CD8-positive, alpha-beta memory T cell (primary cell): ENCODE results near the gene PPFIBP2. TPM values are rescaled to one million over a fixed set of nuclear protein-coding genes. Genes with fewer than 3 reads are reported as not detected.

Experiments used
- CTCF ChIA-PET: fragments of 350-600 bp; sonication (Branson Sonifier 250); formaldehyde crosslinking; loops from one replicate; lab custom pipeline; 2021; ENCODE audit warnings: antibody characterized with exemption; lab: Charles Lee
- POLR2A ChIA-PET: fragments of 350-600 bp; sonication (Branson Sonifier 250); formaldehyde crosslinking; loops from one replicate; lab custom pipeline; 2021; ENCODE audit warnings: antibody characterized with exemption; lab: Charles Lee
- DNase-seq, 5 donors: peaks; one replicate each; pipeline versions ENCODE4 v3.0.0 to v3.0.0-alpha.2; 2020 to 2022; ENCODE audit warnings: mixed read lengths in 1 of 5
- H3K27ac ChIP-seq: one replicate; pipeline ENCODE4 v1.7.0; 2013; ENCODE audit warnings: low read depth, mild to moderate bottlenecking, low read length, moderate library complexity
- H3K27me3 ChIP-seq: 2 replicates; pipeline ENCODE4 v1.7.0; 2013; ENCODE audit warnings: low read length, mild to moderate bottlenecking; ENCODE audit not compliant: insufficient read depth, poor library complexity, severe bottlenecking
- H3K36me3 ChIP-seq: 2 replicates; pipeline ENCODE4 v1.7.0; 2013; ENCODE audit warnings: mild to moderate bottlenecking, low read length, moderate library complexity; ENCODE audit not compliant: insufficient read depth
- H3K4me1 ChIP-seq: 2 replicates; pipeline ENCODE4 v1.7.0; 2013; ENCODE audit warnings: mild to moderate bottlenecking, low read length, moderate library complexity; ENCODE audit not compliant: insufficient read depth
- H3K4me3 ChIP-seq: 2 replicates; pipeline ENCODE4 v1.7.0; 2013; ENCODE audit warnings: mild to moderate bottlenecking, low read length
- H3K9me3 ChIP-seq: 2 replicates; pipeline ENCODE4 v1.7.0; 2013; ENCODE audit warnings: mild to moderate bottlenecking, low read length
- H3K27ac Mint-ChIP-seq, 8 donors: one replicate each; pipeline ENCODE4 v1.8.0; 2020 to 2021; ENCODE audit warnings: mixed read lengths in 8 of 8, mild to moderate bottlenecking in 6 of 8, inconsistent platforms in 3 of 8, moderate library complexity in 3 of 8
- H3K27me3 Mint-ChIP-seq, 2 donors: one replicate each; pipeline ENCODE4 v1.8.0; 2020 to 2021; ENCODE audit warnings: mixed read lengths in 2 of 2, mild to moderate bottlenecking in 1 of 2, moderate library complexity in 1 of 2
- H3K36me3 Mint-ChIP-seq, 3 donors: one replicate each; pipeline ENCODE4 v1.8.0; 2020 to 2021; ENCODE audit warnings: mixed read lengths in 3 of 3, inconsistent platforms in 1 of 3, mild to moderate bottlenecking in 1 of 3
- H3K4me1 Mint-ChIP-seq, 3 donors: one replicate each; pipeline ENCODE4 v1.8.0; 2020 to 2021; ENCODE audit warnings: mixed read lengths in 3 of 3, inconsistent platforms in 1 of 3, mild to moderate bottlenecking in 1 of 3
- H3K4me3 Mint-ChIP-seq, 7 donors: one replicate each; pipeline ENCODE4 v1.8.0; 2020 to 2021; ENCODE audit warnings: mixed read lengths in 7 of 7, mild to moderate bottlenecking in 6 of 7, moderate library complexity in 4 of 7, inconsistent platforms in 2 of 7
- H3K9me3 Mint-ChIP-seq, 5 donors: one replicate each; pipeline ENCODE4 v1.8.0; 2020 to 2022; ENCODE audit warnings: mixed read lengths in 5 of 5, mild to moderate bottlenecking in 3 of 5, moderate library complexity in 2 of 5, inconsistent platforms in 1 of 5
- polyA plus RNA-seq: library from polyadenylated mRNA; unstranded; fragments of 300-500 nt; fragmentation: Illumina TruSeq; gene quantifications from one replicate; pipeline ENCODE4 v1.2.3, GENCODE V29; 2021
- total RNA-seq, 2 experiments: library from RNA; stranded (reverse); gene quantifications; one replicate each; pipeline ENCODE4 v1.2.3, GENCODE V29; 2021

Gene PPFIBP2
- total and polyA plus RNA-seq, 3 experiments from 2014 or later = 3.9 to 6.8 (median 4.4) TPM

DNA sequence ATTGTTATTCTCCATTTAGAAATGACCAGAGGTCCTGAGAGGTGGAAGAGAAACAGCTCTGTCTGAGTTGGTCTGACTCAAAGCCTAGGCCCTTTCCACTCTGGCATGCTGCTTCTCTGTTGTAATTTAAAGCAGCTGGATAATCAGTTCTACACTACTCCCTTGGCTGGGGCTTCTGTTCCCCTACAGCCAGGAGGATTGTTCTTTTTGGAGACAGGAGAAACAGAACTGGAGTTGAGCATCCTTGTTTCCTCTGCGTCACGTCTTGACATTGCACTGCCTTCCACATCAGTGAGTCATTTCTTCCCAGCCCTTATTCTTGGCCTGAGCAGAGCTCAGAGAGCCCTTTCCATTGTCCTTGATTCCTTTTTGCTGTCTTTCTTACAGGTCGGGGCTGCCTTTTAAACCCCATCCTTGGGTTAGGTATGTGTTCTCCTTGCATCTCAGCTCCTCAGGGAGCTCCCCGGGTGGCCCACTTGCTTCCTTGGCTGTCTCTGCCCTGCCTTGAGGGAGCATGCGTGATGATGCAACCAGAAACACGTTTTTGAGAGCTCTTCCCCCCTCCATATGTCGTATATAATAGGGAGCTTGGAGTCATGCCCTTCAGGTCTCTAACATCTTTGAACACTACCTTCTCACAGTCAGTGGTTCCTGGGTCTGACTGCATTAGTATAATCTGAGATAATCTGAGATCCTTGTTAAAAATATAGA lies 123.8 kb downstream of the PPFIBP2 start:
- no peaks in the 10 kb centered on the region for H3K9me3 ChIP-seq
- no peaks in the 10 kb centered on the region for H3K4me1 ChIP-seq
- no peak for DNase-seq
- ChIA-PET POLR2A (no interaction called here), CTCF (interaction anchor here (1.1 to 1.4 kb wide), 2 partner anchors 11 to 15 kb away, joined by 3 to 4 read pairs; no protein-coding TSS in a partner anchor)
- no peak overlapping the region for H3K4me3 Mint-ChIP-seq
- peaks cover under 1% of the 10 kb centered on the region for H3K36me3 ChIP-seq
- H3K27ac Mint-ChIP-seq = no peak overlapping the region
- no peaks in the 10 kb centered on the region for H3K4me1 Mint-ChIP-seq
- H3K27ac ChIP-seq = no peak overlapping the region
- H3K27me3 ChIP-seq = no peaks in the 10 kb centered on the region
- peaks cover 8 to 77% (median 13%) of the 10 kb centered on the region in 3 donors for H3K36me3 Mint-ChIP-seq
- H3K4me3 ChIP-seq = no peak overlapping the region
- H3K9me3 Mint-ChIP-seq = no peaks in the 10 kb centered on the region
- H3K27me3 Mint-ChIP-seq = no peaks in the 10 kb centered on the region

DNA sequence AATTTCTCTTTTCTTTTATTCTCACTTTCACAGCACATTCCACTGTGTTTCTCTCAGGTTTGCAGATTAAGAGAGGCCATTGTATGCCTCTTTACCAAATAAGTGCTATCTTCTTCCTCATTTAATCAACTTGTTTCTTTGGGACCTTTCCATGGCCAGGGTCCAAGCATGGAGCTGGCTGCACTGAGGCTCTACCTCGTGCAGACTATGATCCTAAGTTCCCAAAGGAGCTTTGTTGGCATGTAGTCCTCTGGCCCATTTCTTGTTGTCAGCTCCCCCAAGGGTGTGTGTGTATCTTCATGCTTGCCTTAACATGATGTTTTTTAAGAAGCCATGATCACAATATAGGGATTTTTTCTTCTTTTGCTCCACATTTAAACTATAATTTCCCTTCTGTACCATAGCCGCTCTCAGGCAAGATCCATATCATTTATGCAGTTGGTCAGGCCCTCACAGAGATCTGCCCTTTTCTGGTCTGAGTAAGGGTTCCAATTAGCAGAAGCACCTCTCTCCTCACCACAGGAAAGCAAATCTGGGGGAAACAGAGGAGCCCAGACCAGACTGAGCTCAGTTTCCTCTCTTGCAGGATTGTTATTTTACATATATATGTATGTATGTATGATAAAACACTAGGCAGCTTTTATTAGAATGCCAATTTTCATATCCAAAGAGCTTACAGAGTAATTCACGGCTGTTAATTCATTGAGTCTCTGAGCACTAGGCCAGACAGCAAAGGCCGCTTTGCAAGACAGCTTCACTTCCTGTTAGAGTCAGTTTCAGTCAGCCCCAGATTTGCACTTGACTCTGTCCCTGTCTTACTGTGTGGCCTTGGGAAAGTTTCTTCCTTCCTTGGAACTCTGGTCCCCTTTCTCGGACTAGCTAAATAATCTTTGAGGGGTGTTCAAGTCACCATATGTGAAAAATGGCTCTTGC lies 125.2 kb downstream of the PPFIBP2 start:
- Histone ChIP-seq H3K27ac (no peak overlapping the region), H3K9me3 (no peaks in the 10 kb centered on the region), H3K36me3 (no peaks in the 10 kb centered on the region), H3K4me3 (no peak overlapping the region), H3K27me3 (no peaks in the 10 kb centered on the region), H3K4me1 (no peaks in the 10 kb centered on the region)
- Mint-ChIP-seq H3K27ac (no peak overlapping the region), H3K27me3 (no peaks in the 10 kb centered on the region), H3K36me3 (peaks cover 8 to 74% (median 13%) of the 10 kb centered on the region in 3 donors), H3K9me3 (no peaks in the 10 kb centered on the region), H3K4me1 (no peaks in the 10 kb centered on the region), H3K4me3 (no peak overlapping the region)
- ChIA-PET CTCF (no interaction called here), POLR2A (no interaction called here)
- DNase-seq = no peak

DNA sequence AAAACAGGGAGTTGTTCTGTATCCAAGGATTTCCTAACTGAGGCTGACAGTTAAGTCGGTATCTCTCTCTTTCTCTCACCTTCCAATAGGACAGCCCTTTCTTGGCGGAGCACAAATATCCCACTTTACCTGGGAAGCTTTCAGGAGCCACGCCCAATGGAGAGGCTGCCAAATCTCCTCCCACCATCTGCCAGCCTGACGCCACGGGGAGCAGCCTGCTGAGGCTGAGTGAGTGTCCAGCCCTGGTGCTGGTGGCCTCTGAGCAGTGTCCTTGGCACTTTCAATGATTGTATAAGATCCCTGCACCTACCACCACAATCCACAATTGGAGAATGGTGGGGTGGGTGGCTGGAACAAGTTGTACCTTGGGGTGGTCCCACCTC lies 125.8 kb downstream of the PPFIBP2 start:
- POLR2A ChIA-PET = no interaction called here
- H3K9me3 Mint-ChIP-seq = no peaks in the 10 kb centered on the region
- H3K4me3 Mint-ChIP-seq = no peak overlapping the region
- H3K27me3 ChIP-seq = no peaks in the 10 kb centered on the region
- H3K4me1 ChIP-seq = no peaks in the 10 kb centered on the region
- CTCF ChIA-PET = no interaction called here
- no peak overlapping the region for H3K27ac Mint-ChIP-seq
- H3K4me3 ChIP-seq = no peak overlapping the region
- no peaks in the 10 kb centered on the region for H3K9me3 ChIP-seq
- no peaks in the 10 kb centered on the region for H3K4me1 Mint-ChIP-seq
- no peak for DNase-seq
- H3K36me3 ChIP-seq = no peaks in the 10 kb centered on the region
- peaks cover 3 to 68% (median 10%) of the 10 kb centered on the region in 3 donors for H3K36me3 Mint-ChIP-seq
- H3K27ac ChIP-seq = no peak overlapping the region
- no peaks in the 10 kb centered on the region for H3K27me3 Mint-ChIP-seq

DNA sequence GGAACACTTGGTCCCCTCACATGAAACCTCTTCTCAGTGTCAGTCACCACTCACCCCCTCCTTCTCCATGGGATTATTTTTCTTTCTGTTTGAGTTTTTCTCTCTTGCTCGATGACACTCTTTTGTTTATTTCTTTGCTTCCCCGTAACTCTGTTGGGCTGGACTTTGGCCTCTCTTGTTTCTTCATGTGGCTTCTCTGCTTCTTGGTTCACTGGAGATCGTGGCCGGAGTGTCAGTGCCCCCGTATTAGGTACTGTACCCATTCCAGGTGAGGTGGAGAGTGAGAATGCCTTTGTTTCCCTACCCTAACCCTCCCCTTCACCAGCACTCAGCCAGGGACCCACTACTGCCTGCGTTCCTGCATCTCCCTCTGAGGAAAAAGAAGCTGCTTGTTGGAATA lies 127.0 kb downstream of the PPFIBP2 start:
- ChIA-PET CTCF (no interaction called here), POLR2A (no interaction called here)
- Histone ChIP-seq H3K4me3 (no peak overlapping the region), H3K9me3 (no peaks in the 10 kb centered on the region), H3K36me3 (no peaks in the 10 kb centered on the region), H3K27ac (no peak overlapping the region), H3K4me1 (no peaks in the 10 kb centered on the region), H3K27me3 (no peaks in the 10 kb centered on the region)
- Mint-ChIP-seq H3K27ac (peak overlapping the region in 1 of 8 donors; percentile 45), H3K4me3 (no peak overlapping the region), H3K27me3 (no peaks in the 10 kb centered on the region), H3K9me3 (no peaks in the 10 kb centered on the region), H3K4me1 (no peaks in the 10 kb centered on the region), H3K36me3 (peaks cover 2 to 66% (median 8%) of the 10 kb centered on the region in 3 donors)
- no peak for DNase-seq

DNA sequence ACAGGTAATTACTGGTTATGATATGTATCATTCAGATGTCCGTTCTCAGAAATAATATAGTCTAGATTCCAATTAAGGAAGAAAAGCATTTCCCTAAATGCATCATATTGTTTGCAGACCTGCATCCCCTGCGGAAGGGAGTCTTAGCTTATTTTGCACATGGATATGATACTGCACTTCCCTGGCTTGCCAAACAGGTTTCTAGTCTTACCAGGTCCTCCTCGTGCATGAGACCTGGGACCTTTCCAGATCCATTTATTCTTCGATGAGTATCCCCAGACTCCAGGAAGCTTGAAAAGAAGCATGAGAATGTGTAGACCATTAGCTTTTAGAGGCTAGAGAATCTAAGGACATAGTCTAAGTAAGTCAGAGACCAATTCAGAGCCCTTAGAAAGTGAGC lies 128.9 kb downstream of the PPFIBP2 start:
- H3K27me3 Mint-ChIP-seq = no peaks in the 10 kb centered on the region
- CTCF ChIA-PET = interaction anchor here (1.2 to 1.4 kb wide), 2 partner anchors 9 to 113 kb away, joined by 3 read pairs; no protein-coding TSS in a partner anchor
- DNase-seq = no peak

DNA sequence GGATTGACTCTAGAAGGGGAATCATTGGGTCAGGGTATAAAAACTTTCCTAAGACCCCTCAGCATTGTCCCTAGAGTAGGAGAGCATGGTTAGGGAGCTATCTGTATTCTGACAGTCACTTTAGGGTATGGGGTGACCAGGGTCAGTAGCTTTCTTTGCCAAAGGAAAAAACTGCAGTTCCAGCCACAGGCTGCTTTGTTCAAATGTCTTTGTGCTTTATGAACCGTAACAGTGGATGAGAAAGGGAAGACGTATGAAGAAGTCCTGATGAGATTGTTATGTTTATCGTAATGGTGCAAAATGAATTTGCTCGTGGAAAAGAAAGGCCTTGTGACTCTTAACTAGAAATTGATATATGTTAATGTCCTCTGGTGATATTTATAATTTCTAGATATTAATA lies 129.5 kb downstream of the PPFIBP2 start:
- H3K36me3 Mint-ChIP-seq = peaks cover 0 to 55% (median 4%) of the 10 kb centered on the region in 3 donors
- H3K4me1 Mint-ChIP-seq = no peaks in the 10 kb centered on the region
- H3K27ac Mint-ChIP-seq = peak overlapping the region in 2 of 8 donors; percentile 14 to 49
- no peaks in the 10 kb centered on the region for H3K27me3 ChIP-seq
- H3K4me1 ChIP-seq = no peaks in the 10 kb centered on the region
- H3K27ac ChIP-seq = no peak overlapping the region
- H3K9me3 ChIP-seq = no peaks in the 10 kb centered on the region
- H3K36me3 ChIP-seq = no peaks in the 10 kb centered on the region
- ChIA-PET POLR2A (no interaction called here), CTCF (interaction anchor here (1.2 to 1.4 kb wide), 2 partner anchors 9 to 113 kb away, joined by 3 read pairs; no protein-coding TSS in a partner anchor)
- H3K4me3 ChIP-seq = no peak overlapping the region
- H3K27me3 Mint-ChIP-seq = no peaks in the 10 kb centered on the region
- DNase-seq = no peak
- H3K4me3 Mint-ChIP-seq = no peak overlapping the region
- no peaks in the 10 kb centered on the region for H3K9me3 Mint-ChIP-seq

More for the DNA sequence above, 128.9 kb downstream of the PPFIBP2 start:
- POLR2A ChIA-PET = no interaction called here
- Histone ChIP-seq H3K27me3 (no peaks in the 10 kb centered on the region), H3K9me3 (no peaks in the 10 kb centered on the region), H3K4me1 (no peaks in the 10 kb centered on the region), H3K27ac (no peak overlapping the region), H3K4me3 (no peak overlapping the region), H3K36me3 (no peaks in the 10 kb centered on the region)
- H3K9me3 Mint-ChIP-seq = no peaks in the 10 kb centered on the region
- H3K27ac Mint-ChIP-seq = no peak overlapping the region
- H3K4me1 Mint-ChIP-seq = no peaks in the 10 kb centered on the region
- no peak overlapping the region for H3K4me3 Mint-ChIP-seq
- peaks cover 0 to 54% (median 4%) of the 10 kb centered on the region in 3 donors for H3K36me3 Mint-ChIP-seq

DNA sequence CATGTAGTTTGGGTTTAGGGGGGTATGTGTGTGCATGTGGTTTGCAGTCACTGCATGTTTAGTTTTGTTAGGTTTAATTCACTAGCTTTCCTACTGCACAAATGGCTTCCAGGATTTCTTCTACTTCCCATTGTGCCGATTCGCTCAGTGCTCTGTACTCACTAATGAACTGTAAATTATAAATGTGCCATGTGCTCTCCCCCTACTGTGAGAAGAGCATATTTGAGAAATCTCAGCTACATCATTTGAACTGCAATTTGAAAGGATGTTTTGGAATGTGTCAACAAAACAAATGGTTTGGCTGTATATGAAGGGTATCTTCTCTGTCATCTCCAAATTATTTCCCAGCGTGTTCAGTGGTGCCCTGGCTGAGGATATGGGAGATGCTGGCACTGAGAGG lies 131.4 kb downstream of the PPFIBP2 start:
- H3K27me3 Mint-ChIP-seq = no peaks in the 10 kb centered on the region
- no peaks in the 10 kb centered on the region for H3K9me3 Mint-ChIP-seq
- H3K4me1 ChIP-seq = no peaks in the 10 kb centered on the region
- CTCF ChIA-PET = interaction anchor here (0.6 kb wide), 1 partner anchor 87 kb away, joined by 3 read pairs; no protein-coding TSS in a partner anchor
- H3K4me3 Mint-ChIP-seq = no peak overlapping the region
- no peaks in the 10 kb centered on the region for H3K9me3 ChIP-seq
- no peak overlapping the region for H3K27ac ChIP-seq
- H3K36me3 Mint-ChIP-seq = peaks cover 2 to 60% (median 4%) of the 10 kb centered on the region in 3 donors
- H3K4me3 ChIP-seq = no peak overlapping the region
- H3K36me3 ChIP-seq = no peaks in the 10 kb centered on the region
- POLR2A ChIA-PET = no interaction called here
- no peaks in the 10 kb centered on the region for H3K4me1 Mint-ChIP-seq
- H3K27me3 ChIP-seq = no peaks in the 10 kb centered on the region
- no peak for DNase-seq
- no peak overlapping the region for H3K27ac Mint-ChIP-seq

DNA sequence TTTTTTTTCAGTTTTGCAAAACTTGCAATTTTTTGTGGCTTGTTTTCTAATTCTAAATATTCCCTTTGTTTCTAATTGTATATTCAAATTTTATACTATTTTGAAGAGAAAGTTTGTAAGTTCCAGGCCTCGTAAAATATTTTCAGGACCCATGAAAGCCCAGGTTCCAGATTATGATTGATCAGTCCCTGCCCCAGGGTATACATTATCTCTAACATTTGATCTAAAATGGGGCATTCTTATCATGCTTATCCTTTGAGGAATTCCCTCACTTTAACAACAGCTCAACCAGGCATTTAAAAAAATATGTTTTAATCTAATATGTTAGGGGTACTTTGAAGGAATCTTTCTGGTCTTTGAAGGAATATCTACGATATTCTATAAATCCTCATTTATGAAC lies 133.1 kb downstream of the PPFIBP2 start:
- Histone ChIP-seq H3K27ac (no peak overlapping the region), H3K4me3 (no peak overlapping the region), H3K4me1 (no peaks in the 10 kb centered on the region), H3K9me3 (no peaks in the 10 kb centered on the region), H3K36me3 (no peaks in the 10 kb centered on the region), H3K27me3 (no peaks in the 10 kb centered on the region)
- Mint-ChIP-seq H3K36me3 (peaks cover 0 to 60% (median 9%) of the 10 kb centered on the region in 3 donors), H3K4me3 (no peak overlapping the region), H3K27me3 (no peaks in the 10 kb centered on the region), H3K9me3 (no peaks in the 10 kb centered on the region), H3K4me1 (no peaks in the 10 kb centered on the region), H3K27ac (no peak overlapping the region)
- no peak for DNase-seq
- POLR2A ChIA-PET = no interaction called here
- CTCF ChIA-PET = no interaction called here
